Effector CD8-positive, alpha-beta T cell (primary cell): ENCODE data around the gene CPEB1.
A peak's percentile ranks its signal among the peaks of the same experiment; 100 is the strongest.
"Not testable (repeated sequence)": the region's sequence is repeated elsewhere in the genome, so short reads cannot be mapped to it uniquely, and the experiment has no call there.

Experiments used
- DNase-seq: peaks from one replicate; lab custom pipeline; 2025; lab: John Stamatoyannopoulos, UW

CPEB1 gene

DNA sequence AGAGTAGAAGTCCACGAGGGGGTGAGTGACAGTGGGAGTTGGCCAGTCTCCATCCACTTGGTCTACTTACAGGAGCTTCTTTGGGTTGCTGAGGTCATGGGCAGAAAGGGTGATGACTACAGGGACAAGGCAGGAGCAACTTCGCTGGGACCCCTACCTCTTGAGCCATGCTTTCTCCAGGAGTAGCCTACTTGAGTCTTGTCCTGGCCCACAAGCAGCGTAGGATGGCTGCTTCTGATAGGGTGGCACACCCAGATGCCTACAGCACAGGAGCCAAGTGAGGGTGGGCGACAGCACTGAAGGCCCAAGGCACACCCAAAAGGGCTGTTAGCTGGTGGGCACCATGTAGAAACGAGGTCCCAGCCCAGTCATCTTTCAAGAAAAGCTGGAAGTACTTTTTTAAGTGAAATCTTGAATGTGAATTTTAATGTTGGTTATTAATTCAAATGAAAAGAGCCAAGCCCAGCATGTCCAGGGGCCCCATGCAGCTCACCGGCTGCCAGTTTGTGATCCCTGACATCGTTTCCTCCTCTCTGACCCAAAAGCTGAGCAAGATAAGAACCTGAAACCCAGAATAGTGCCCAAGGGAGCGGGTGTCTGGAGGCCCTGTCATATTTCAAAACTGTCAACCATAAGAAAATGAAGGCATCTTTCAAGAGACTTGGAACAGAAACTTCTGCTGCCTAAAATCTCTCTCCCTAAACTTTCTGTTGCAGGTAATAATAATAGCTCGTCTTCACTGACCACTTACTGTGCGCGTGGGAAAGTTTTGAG lies 2.2 kb upstream of the CPEB1 start:
- DNase-seq = no peak

DNA sequence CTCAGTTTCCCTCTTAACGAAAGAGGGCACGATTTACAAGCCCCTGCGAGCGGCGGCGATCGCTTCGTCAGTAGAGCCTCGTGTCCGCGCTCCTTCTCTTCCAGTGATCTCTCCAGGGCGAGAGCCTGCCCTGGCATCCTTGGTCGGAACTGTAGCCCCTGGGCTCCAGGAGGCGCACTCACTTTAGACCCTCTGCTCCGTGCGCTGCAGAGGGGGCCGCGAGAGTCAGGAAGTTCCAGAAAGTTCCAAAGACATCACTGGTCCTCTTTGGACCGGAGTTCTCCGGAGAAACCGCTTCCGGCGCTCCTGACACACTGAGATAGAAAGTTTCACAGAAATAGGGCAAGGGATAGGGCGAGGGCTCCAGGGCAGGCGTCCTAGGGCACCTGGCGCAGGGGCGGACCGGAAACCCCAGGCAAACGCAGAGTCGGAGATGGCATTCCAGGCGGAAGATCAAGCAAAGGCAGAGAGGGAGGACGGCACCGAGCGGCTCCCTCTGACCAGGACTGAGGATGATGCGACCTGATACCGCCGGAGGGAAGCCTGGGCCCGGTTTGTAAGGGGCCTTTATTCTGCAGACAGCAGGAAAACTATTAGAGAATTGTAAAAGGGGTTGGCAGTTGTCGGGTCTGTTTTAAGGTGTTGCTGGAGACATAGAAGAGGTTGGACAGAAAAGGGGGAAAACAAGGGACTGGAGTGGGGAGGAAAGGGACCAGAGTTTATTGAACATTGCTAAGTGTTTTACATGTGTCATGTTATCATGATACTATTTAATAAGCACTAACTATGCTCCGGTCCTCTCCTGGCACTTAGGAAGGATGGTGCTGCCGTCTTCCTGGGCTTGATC lies 1.3 kb upstream of the CPEB1 start:
- DNase-seq = no peak

DNA sequence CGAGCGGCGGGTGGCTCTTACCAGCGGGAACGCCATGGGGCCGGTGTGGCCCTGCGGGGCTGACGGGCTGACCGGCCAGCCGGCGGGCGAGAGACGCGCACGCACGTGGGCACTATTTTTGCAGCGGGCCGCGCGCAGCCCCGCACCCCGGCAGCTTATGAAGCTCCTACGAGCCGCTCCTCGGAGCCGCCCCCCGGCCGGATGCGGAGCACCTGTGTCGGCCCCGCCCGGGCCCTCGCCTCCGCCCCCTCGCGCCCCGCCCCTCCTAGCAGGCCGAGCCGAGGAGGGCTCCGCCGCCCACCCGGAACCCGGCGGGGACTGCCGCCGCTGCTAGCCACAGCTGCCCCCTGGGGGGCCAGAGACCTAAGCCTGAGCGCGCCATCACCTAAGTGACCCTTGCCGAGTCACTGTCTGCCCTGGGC lies 683 bp upstream of the CPEB1 start:
- peak; percentile 47 for DNase-seq

DNA sequence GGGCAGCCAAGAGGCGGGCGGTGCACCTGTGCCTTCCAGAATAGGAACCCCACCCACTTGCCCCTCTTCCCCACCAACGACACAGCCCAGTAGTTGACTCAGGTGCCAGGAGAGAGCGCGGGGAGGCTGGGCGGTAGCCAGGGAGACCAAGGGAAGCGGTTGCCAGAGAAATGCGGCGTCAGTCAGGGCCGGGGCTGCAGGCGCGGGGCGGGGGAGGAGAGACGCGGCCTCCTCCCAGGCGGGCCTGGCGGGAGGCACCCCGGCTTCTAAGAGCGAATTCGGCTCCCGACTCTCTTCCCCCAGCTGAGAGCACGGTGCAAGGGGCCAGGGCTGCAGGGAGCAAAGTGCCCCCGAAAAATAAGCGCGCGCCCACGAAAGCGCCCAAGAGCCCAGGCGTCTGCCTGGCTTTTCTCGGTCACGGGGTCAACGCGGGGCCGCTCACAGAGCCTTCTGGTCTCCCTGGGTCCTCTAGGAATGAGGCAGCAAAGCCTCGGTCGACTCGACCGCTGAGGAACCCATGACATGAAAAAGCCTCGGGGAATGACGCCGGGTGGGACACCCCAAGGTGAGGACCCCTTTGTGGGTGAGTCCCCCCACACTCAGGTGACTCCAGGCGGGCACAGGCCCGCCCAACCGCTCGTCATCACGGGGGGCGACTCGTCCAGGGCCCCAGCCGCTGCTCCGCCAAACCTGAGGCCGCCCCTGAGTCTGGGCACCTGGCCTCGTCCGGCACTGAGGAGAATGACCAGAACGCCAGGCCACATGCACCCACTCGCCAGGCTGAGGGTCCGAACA lies 716 bp downstream of the CPEB1 start:
- no peak for DNase-seq

DNA sequence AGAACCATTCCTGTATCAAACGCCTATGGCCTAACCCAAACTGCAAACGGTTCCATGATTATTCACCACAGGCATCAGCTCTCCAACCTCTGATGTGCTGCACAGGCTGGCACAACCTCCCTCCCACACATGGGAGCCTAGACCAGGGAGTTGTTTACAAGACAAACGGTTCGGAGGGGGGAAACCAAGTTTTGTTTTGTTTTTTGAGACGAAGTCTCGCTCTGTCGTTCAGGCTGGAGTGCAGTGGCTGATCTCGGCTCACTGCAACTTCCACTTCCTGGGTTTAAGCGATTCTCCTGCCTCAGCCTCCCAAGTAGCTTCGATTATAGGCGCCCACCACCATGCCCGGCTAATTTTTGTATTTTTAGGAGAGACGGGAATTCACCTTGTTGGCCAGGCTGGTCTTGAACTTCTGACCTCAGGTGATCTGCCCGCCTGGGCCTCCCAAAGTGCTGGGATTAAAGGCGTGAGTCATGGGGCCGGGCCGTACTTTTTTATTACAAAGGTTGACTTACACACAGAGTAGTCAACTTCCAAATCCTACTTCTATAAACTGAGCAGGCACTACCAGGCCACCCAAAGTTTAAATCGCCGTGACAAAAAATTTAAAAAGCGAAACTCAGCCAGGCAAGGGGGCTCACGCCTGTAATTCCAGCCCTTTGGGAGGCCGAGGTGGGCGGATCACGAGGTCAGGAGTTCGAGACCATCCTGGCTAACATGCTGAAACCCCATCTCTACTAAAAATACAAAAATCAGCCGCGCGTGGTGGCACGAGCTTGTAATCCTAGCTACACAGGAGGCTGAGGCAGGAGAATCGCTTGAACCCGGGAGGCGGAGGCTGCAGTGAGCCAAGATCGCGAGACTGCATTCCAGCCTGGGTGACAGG lies 2.0 kb downstream of the CPEB1 start:
- not testable (repeated sequence) for DNase-seq

DNA sequence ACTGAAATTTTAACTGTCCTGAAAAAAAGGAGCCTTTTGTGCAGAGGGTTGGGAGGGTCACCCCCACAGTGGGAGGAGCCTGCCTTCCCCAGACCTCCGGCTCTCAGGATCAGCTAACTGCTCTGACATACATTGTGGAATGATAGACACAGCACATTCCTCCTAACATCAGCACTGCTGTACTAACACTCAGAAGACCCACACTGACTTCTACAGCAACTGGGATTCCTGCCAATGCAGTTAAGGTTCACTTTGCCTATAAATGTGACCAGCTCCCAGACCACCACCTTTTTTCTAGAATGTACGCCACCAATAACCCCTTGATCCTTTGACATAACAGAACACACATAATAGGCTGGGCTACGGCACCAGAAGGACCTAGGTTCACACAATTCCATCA lies 3.2 kb downstream of the CPEB1 start:
- DNase-seq = no peak

DNA sequence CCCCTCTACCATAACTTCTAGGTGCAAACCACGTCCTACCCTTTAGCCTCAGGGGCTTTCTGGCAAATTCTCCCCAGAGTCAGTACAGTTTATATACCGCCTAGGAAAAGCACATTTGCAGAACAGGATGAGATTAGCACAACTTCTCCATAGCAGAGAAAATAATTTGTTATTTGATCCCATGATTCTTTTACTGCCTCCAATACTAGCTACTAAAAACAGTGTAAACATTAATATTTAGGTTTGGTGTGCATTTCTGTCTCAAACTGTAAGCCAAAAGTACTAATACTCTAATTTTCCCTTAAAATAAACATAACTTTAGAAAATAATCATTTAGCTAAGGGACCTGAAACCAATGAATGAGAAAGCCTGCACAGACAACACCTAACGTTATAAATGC lies 4.5 kb downstream of the CPEB1 start:
- no peak for DNase-seq

DNA sequence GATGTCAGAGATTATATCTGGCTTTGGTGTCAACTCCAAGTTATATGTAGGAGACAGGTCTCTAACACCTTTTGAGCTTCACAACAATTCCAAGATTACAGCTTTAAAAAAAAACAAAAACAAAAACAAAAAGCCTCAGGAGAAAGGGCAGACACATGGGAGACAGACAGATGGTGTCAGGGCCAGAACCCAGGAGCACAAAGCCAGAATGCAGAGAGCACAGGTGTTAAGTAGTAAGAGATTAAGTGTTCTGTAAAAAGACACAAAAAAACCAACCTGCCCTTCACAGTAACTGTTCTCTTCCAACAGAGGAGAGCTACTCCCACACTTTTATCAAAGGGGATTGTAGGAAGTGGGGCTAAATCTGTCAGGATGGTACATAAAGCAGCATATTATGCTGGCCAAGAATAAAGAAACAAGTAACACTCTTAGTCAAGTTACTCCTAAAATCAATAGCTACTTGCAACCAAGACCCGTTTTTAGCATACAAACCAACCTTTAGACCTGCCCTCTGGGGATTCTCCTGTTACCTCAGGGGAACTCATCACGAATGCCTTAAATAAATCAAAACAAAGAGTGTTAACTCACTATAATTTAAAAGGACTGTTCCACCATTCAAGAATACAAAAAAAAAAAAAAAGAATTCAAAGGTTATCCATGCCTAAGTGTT lies 5.9 kb downstream of the CPEB1 start:
- no peak for DNase-seq

DNA sequence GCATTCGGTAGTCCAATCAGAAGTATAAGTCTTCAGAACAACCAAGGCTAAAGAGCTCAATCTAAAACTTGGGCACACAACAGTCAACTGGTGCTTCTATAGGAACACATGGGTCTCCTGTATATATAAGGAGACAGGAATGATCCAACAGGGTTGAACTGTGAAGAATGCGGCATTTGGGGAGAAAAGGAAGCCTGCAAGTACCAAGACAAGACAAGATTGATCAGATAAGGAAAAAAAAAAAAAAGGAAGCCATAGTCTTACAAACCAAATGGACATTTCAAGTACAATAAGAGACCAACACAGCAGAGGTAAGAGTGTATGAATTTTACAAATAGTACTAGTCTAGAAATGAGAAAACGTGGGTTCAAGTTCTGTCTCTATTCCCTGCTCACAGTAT lies 6.5 kb downstream of the CPEB1 start:
- DNase-seq = no peak

DNA sequence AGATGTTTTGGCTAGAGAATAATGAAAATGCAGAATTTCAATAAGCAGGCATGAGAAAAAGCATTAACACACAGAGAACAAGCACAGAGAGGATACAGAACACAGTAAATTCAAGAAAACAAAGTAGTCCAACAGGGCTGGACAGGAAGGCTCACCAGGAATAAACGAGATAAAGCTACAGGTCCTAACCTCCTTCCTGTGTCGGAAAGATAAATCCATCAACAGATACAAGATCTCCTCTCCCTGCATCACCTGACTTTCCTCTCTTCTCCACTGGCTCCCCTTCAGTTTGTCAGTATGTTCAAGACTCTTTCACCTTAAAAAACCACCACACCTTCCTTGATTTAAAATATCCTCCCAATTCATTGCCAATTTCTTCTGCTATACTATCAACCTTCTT lies 11.4 kb downstream of the CPEB1 start:
- DNase-seq = no peak

DNA sequence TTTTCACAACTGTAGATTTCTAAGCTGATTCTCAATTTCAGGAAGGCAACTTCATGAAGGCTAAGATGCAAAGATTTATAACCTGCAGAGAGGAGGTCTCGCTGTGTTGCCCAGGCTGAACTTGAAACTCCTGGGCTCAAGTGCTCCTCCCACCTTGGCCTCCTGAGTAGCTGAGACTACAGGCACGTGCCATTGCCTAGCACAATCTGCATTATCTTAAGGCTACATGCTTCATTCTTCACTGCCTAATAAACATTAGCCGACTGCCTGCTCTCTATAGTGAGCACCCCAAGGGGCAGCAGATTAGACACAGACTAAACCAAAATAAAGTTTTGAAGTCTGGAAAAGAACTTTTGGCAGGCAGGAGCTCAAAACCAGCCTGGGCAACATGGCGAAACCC lies 17.1 kb downstream of the CPEB1 start:
- no peak for DNase-seq

DNA sequence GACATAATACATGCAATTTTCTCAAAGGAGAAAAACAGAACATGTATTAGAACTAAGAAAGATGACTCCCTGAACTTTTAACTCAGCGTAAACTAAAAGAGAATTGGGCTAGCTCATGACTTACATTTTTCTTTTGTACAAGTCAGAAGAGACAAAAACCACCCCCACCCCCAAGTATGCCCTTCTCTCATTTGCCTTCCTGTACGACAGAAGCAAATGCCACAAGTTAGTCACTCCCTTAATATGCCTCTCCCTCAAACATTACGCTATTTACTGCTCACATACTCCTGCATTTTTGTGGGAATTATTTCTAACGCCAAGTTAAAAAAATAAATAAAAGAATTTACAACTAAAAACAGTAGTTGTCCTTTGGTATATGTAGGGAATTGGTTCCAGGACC lies 22.0 kb downstream of the CPEB1 start:
- no peak for DNase-seq

DNA sequence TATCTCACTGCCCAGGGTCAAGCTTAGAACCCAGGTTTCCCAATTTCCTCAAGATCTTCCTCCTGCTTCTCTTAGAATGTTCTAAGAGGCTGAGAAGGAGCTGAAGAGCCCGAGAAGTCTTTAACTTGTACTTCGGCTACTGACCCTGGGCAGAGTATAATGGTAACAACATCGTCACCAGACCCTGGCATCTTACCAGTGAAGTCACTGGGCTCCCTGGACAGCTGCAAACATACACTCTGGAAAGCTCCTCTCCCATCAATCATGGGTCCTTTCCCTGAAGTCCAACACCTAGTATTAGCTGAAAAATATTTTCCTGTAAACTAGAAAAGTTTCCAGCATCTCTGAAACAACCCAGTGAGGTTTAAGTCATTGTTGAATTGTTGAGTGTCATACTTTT lies 22.7 kb downstream of the CPEB1 start:
- no peak for DNase-seq

DNA sequence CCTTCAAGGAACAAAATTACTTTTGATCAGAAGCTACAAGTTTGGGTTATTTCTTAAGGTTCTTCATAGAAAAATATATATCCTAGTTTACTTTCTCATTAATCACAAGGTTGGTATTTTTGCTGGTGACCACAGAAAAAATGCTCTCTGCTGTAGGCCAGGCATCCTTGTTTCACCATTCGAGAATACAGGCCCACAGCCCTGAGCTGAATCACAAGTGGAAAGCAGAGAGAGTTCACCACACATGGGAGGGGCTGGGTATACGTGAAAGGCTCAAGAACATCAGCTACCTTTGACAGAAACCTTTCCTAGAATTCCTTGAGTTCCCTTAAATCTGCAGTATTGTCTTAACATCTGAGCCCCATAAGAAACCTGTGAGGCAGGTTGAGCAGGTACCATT lies 23.2 kb downstream of the CPEB1 start:
- no peak for DNase-seq

DNA sequence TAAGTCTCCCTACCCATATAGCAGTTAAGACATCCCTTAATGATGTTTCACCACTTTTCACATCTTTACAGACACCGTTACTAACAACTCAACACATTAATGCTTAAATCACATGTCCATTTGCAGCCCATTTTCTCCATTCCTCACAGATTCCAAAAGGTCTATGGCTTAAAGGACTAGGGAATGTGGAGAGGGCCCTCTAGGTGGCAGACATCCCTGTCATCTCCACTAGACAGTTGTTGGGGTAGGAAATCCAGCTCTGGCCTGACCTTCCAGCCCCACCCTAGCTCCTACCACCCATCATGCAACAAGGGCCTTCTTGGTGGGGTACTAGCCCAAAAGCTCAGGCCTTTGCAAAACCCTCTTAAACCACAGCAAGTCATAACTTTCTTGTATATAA lies 25.2 kb downstream of the CPEB1 start:
- no peak for DNase-seq

DNA sequence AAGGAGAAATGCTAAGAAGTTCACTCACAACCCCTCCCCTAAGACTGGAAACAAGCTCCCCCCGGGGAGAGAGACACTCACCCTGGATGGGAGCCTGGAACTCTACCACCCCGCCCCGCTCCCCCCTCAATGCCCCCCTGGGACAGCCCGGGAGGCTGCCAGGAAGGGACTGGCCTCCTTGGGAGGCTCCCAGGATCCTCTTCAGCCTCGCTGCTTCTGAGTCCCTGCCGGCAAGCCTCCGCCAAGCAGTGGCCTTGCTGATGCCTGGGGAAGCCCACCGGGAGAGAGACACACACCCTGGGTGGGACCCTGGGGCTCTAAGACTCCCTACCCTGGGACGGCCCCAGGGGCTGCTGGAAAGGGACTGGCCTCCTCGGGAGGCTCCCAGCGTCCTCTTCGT lies 33.4 kb downstream of the CPEB1 start:
- no peak for DNase-seq

DNA sequence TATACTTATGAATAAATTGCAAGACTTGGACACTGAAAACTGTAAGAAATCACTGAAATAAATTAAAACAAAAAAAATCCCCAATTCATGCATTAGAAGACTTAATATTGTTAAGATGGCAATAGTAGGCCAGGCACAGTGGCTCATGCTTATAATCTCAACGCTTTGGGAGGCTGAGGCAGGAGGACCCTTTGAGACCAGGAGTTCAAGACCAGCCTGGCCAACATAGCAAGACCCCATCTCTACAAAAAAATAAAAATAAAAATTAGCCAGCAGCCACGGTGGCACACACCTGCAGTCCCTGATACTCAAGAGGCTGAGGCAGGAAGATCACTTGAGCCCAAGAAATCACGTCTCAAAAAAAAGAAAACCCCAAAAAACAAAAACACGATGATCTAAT lies 35.8 kb downstream of the CPEB1 start:
- DNase-seq = no peak

DNA sequence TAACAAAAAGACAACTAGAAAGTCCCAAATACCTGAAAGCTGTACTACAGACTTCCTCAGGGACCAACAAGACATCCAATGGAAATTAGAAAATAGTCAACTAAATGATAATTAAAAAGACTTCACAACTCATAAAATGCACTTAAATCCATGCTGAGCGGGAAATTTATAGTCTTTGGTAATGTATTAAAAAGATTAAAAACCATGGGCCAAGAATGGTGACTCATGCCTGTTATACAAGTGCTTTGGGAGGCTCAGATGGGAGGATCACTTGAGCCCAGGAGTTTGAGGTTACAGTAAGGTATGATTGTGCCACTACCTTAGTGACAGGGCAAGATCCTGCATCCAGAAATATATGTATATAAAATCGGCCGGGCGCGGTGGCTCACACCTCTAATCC lies 45.0 kb downstream of the CPEB1 start:
- DNase-seq = no peak

DNA sequence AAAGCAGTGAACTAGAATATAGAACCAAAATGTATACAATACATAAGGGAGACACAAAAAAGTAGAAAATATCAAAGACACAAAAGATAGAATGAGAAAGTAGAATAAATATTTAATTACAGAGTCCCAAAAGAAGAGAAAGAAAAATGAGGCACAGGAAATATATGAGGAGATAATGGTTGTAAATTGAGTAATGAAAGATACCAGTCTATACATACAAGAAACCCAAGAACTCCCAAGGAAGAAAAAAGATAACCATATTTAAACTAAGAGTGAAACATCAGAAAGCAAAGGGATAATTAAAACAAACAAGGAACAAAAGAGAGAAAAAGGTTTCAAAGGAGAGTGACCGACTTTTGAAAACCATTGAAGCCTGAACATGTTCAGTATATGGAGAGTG lies 47.3 kb downstream of the CPEB1 start:
- no peak for DNase-seq

DNA sequence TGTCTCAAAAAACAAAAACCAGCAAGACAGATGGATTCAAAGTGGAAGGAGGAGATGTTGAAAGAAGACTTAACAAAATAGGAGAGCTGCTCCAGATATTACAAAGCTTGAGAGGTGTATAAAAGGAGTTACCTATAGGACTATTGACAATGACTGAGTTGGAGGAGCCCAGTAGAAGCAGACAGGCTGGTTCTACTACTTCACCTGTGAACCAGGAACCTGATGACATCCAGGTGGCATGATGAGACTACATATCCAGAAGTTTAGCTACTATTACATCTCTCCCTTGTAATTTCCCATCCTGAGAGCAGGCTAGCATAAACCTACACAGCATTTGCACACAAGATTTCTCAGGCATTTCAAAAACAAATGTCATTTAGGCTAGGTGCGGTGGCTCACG lies 49.3 kb downstream of the CPEB1 start:
- DNase-seq = no peak

DNA sequence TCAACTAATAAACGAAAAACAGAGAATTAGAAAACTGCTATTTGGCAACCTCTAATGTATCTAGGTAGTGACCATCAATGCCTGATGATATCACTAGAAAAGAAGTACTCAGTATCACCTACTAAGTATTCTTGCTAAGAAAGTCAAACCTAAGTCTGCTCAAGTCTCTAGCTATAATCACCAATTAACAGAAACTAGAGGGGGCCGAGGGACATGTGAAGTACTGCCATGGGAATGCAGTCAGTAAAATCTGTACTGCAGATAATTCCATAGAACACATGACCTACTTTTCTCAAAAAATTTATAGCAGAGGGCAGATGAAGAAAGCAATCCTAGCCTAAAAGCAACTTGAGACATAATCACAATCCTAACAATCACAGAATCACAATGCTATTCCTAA lies 51.4 kb downstream of the CPEB1 start:
- DNase-seq = no peak
